Measurements from ENCODE around the gene DOCK11.

DNA sequence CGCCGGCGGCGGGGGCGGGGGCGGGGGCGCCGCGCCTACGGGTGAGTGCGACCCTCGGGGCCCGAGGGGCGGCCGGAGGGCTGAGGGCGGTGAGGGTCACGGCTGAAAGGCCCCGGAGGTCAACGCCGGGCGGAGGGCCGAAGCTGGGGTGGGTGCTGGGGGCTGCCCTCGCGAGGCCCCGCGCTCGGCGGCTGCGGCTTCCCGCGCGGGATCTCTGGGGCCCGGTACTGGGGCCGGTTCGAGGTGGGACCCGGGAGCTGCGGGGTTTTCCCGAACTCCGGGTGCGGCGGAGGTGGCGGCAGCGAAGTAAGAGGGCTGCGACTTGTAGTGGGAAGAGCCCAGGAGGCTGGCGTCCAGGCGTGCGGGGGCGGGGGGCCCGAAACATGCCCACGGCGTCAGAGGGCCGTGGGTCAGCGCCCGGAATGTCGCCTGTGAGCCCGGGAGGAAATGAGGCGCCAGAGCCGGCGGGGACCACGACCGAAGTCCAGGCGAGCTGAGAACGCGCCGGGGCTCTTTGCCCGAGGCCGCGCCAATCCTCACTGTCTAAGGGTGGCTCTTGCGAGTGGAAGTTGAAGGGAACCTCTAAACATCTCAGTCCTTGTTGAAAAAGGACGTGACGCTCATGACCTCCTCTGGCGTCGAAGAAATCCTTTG, 232.2 kb downstream of the DOCK11 start:
- TF ChIP-seq EZH2 (IDR thresholded peaks at IDR 0.05) (no peak), POLR2AphosphoS5 (IDR thresholded peaks at IDR 0.05; ENCODE audit: borderline replicate concordance, low read depth, low read length) (no peak)
